ENCODE results near the gene SREBF2. TPM values are rescaled to one million over a fixed set of nuclear protein-coding genes. Genes with fewer than 3 reads are reported as not detected.

SREBF2 gene
- total and polyA plus RNA-seq, 2 experiments from 2014 or later = 113 to 114 TPM

- no peak overlapping the region for H3K4me3 ChIP-seq
- 88% methylated on average over 2 of the region's 2 CpGs for WGBS (ENCODE audit: low lambda C conversion rate, missing lambda C conversion rate)
- no peaks in the 10 kb centered on the region for H3K27me3 ChIP-seq
- no peaks in the 10 kb centered on the region for H3K36me3 ChIP-seq (replicated peaks; ENCODE audit: insufficient read depth, low read depth)
- H3K27ac ChIP-seq = no peak overlapping the region
- no peaks in the 10 kb centered on the region for H3K9me3 ChIP-seq (ENCODE audit: low read depth)
- no peaks in the 10 kb centered on the region for H3K4me1 ChIP-seq (ENCODE audit: insufficient read depth)
- no peak for DNase-seq (ENCODE audit: low spot score)
- no peak overlapping the region for H2AFZ ChIP-seq
- H3K9me2 ChIP-seq (replicated peaks; ENCODE audit: insufficient read depth) = no peaks in the 10 kb centered on the region
- H3K4me2 ChIP-seq = no peak overlapping the region
- no peaks in the 10 kb centered on the region for H4K20me1 ChIP-seq (ENCODE audit: insufficient read depth, poor library complexity, severe bottlenecking)
- TF ChIP-seq, protein P1, sequence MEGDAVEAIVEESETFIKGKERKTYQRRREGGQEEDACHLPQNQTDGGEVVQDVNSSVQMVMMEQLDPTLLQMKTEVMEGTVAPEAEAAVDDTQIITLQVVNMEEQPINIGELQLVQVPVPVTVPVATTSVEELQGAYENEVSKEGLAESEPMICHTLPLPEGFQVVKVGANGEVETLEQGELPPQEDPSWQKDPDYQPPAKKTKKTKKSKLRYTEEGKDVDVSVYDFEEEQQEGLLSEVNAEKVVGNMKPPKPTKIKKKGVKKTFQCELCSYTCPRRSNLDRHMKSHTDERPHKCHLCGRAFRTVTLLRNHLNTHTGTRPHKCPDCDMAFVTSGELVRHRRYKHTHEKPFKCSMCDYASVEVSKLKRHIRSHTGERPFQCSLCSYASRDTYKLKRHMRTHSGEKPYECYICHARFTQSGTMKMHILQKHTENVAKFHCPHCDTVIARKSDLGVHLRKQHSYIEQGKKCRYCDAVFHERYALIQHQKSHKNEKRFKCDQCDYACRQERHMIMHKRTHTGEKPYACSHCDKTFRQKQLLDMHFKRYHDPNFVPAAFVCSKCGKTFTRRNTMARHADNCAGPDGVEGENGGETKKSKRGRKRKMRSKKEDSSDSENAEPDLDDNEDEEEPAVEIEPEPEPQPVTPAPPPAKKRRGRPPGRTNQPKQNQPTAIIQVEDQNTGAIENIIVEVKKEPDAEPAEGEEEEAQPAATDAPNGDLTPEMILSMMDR (IDR thresholded peaks at IDR 0.05; ENCODE audit: poor library complexity) = no peak
- TF ChIP-seq EZH2 (IDR thresholded peaks at IDR 0.05; ENCODE audit: borderline replicate concordance) (no peak), EZH2phosphoT487 (IDR thresholded peaks at IDR 0.05; ENCODE audit: low read depth, severe bottlenecking, unreplicated experiment) (no peak)
- H3K79me2 ChIP-seq = no peaks in the 10 kb centered on the region
These were observed 119.8 kb downstream of the SREBF2 start for GRCh38 chr22:41952713-41953112.

MicroRNA genes within 50 kb of the gene (microRNA counts, 767-probe panel; counts per million panel counts)
- microRNA hsa-miR-33a-5p = 2,032 counts per million, percentile 4 among the panel's probes with 10 or more counts

Small RNA genes within 50 kb of the gene (microRNA-seq; reads per million reads assigned to microRNA genes)
- 86.8 reads per million, percentile 60 among the genes with 10 or more reads in this experiment for gene MIR33A

Small RNA genes within 50 kb of the gene (small RNA-seq; reads per million reads assigned to genes)
- gene MIR33A = 2.5 reads per million, percentile 89 among the genes with 10 or more reads in this experiment

Other genes starting within 250 kb of the SREBF2 start
- 36.5 and 42.3 TPM in 2 replicates for gene PMM1, start 243.3 kb upstream of the SREBF2 start, total RNA-seq
- gene PMM1, start 243.3 kb upstream of the SREBF2 start, polyA plus RNA-seq = 66.1 and 68.7 TPM in 2 replicates
- gene DESI1, start 212.1 kb upstream of the SREBF2 start, total RNA-seq = 29.0 and 32.1 TPM in 2 replicates
- gene DESI1, start 212.1 kb upstream of the SREBF2 start, polyA plus RNA-seq = 31.2 and 32.5 TPM in 2 replicates
- gene XRCC6, start 211.8 kb upstream of the SREBF2 start, total RNA-seq = 273 and 276 TPM in 2 replicates
- 242 and 260 TPM in 2 replicates for gene XRCC6, start 211.8 kb upstream of the SREBF2 start, polyA plus RNA-seq
- gene SNU13, start 144.2 kb upstream of the SREBF2 start, total RNA-seq = 119 and 144 TPM in 2 replicates
- 240 and 245 TPM in 2 replicates for gene SNU13, start 144.2 kb upstream of the SREBF2 start, polyA plus RNA-seq
- gene MEI1, start 133.6 kb upstream of the SREBF2 start, total RNA-seq = not detected in 2 replicates
- gene MEI1, start 133.6 kb upstream of the SREBF2 start, polyA plus RNA-seq = 0.18 and 2.4 TPM in 2 replicates
- gene CCDC134, start 32.4 kb upstream of the SREBF2 start, total RNA-seq = 7.2 and 9.2 TPM in 2 replicates
- 4.1 and 7.4 TPM in 2 replicates for gene CCDC134, start 32.4 kb upstream of the SREBF2 start, polyA plus RNA-seq
- gene SHISA8, start 82.0 kb downstream of the SREBF2 start, total RNA-seq = not detected in 2 replicates
- gene SHISA8, start 82.0 kb downstream of the SREBF2 start, polyA plus RNA-seq = 0.33 TPM in 1 of 2 replicates, not detected in the other
- 0.07 and 0.12 TPM in 2 replicates for gene TNFRSF13C, start 93.7 kb downstream of the SREBF2 start, total RNA-seq
- 0.18 and 0.52 TPM in 2 replicates for gene TNFRSF13C, start 93.7 kb downstream of the SREBF2 start, polyA plus RNA-seq
- 6.7 and 8.1 TPM in 2 replicates for gene CENPM, start 114.0 kb downstream of the SREBF2 start, total RNA-seq
- 13.4 and 14.9 TPM in 2 replicates for gene CENPM, start 114.0 kb downstream of the SREBF2 start, polyA plus RNA-seq
- 1.5 and 2.2 TPM in 2 replicates for gene SEPTIN3, start 136.3 kb downstream of the SREBF2 start, total RNA-seq
- gene SEPTIN3, start 136.3 kb downstream of the SREBF2 start, polyA plus RNA-seq = 1.5 and 1.6 TPM in 2 replicates
- not detected in 2 replicates for gene WBP2NL, start 165.7 kb downstream of the SREBF2 start, total RNA-seq
- not detected in 2 replicates for gene WBP2NL, start 165.7 kb downstream of the SREBF2 start, polyA plus RNA-seq
- 24.2 and 24.6 TPM in 2 replicates for gene NAGA, start 237.7 kb downstream of the SREBF2 start, total RNA-seq
- gene NAGA, start 237.7 kb downstream of the SREBF2 start, polyA plus RNA-seq = 23.8 and 31.1 TPM in 2 replicates
- gene PHETA2, start 241.1 kb downstream of the SREBF2 start, total RNA-seq = 5.4 and 10.4 TPM in 2 replicates
- 8.3 and 9.3 TPM in 2 replicates for gene PHETA2, start 241.1 kb downstream of the SREBF2 start, polyA plus RNA-seq
- gene SMDT1, start 246.6 kb downstream of the SREBF2 start, total RNA-seq = 10.8 and 14.7 TPM in 2 replicates
- 143 and 145 TPM in 2 replicates for gene SMDT1, start 246.6 kb downstream of the SREBF2 start, polyA plus RNA-seq